ENCODE data around the gene QRICH2.
A peak's percentile ranks its signal among the peaks of the same experiment; 100 is the strongest.

QRICH2 gene

GRCh38 chr17:76279742-76280287 lies 28.3 kb downstream of the QRICH2 start:
- H3K4me1 ChIP-seq (ENCODE audit: control insufficient read depth in 1 of 2, insufficient read depth in 2 of 2, low read length in 2 of 2), result peaks cover 19 to 29% of the 10 kb centered on the region in 2 experiments
- no CpG with 5 or more reads among the region's 15 CpGs for WGBS (ENCODE audit: extremely low coverage, insufficient coverage, insufficient read length)

GRCh38 chr17:76278952-76279741 lies 28.9 kb downstream of the QRICH2 start:
- Histone ChIP-seq H2AK5ac (ENCODE audit: low read length) (no peak overlapping the region), H3K27ac (ENCODE audit: low read depth, low read length) (no peak overlapping the region), H3K18ac (ENCODE audit: low read length) (no peak overlapping the region), H3K27me3 (ENCODE audit: insufficient read depth, low read length) (no peaks in the 10 kb centered on the region), H3K23ac (ENCODE audit: low read length) (no peak overlapping the region), H3K36me3 (ENCODE audit: control insufficient read depth in 1 of 2, insufficient read depth in 2 of 2, low read length in 2 of 2) (no peaks in the 10 kb centered on the region), H3K4me1 (ENCODE audit: control insufficient read depth in 1 of 2, insufficient read depth in 2 of 2, low read length in 2 of 2) (peaks cover 19 to 29% of the 10 kb centered on the region in 2 experiments), H3K4me3 (ENCODE audit: low read depth, low read length) (no peak overlapping the region), H2BK120ac (ENCODE audit: insufficient read depth, low read length, poor library complexity) (no peak overlapping the region), H4K12ac (ENCODE audit: low read depth, low read length) (no peak overlapping the region), H3K9me3 (ENCODE audit: insufficient read depth, low read depth, low read length) (no peaks in the 10 kb centered on the region), H4K8ac (ENCODE audit: low read depth, low read length) (no peak overlapping the region), H3K79me2 (ENCODE audit: control insufficient read depth, insufficient read depth, low read length, poor library complexity) (no peaks in the 10 kb centered on the region), H4K91ac (ENCODE audit: low read depth, low read length) (peak overlapping the region; percentile 10), H3K79me1 (ENCODE audit: low read length) (peaks cover 19% of the 10 kb centered on the region), H3K4me2 (ENCODE audit: low read length) (no peak overlapping the region), H2BK5ac (ENCODE audit: low read depth, low read length, poor library complexity) (no peak overlapping the region), H2BK12ac (ENCODE audit: low read length) (no peak overlapping the region), H2AFZ (ENCODE audit: insufficient read depth, low read length, poor library complexity) (no peak overlapping the region), H3K9ac (ENCODE audit: low read length) (no peak overlapping the region), H3K4ac (ENCODE audit: low read depth, low read length) (no peak overlapping the region), H3K14ac (ENCODE audit: low read length) (no peak overlapping the region)
- no CpG with 5 or more reads among the region's 28 CpGs for WGBS (ENCODE audit: extremely low coverage, insufficient coverage, insufficient read length)
- peak; percentile 91 to 98 for DNase-seq

More at GRCh38 chr17:76279742-76280287, 28.3 kb downstream of the QRICH2 start:
- DNase-seq, result no peak
- no peak overlapping the region for H3K23ac ChIP-seq (ENCODE audit: low read length)
- H2AK5ac ChIP-seq (ENCODE audit: low read length), result no peak overlapping the region
- H4K91ac ChIP-seq (ENCODE audit: low read depth, low read length), result no peak overlapping the region
- peaks cover 19% of the 10 kb centered on the region for H3K79me1 ChIP-seq (ENCODE audit: low read length)
- H4K8ac ChIP-seq (ENCODE audit: low read depth, low read length), result no peak overlapping the region
- no peaks in the 10 kb centered on the region for H3K79me2 ChIP-seq (ENCODE audit: control insufficient read depth, insufficient read depth, low read length, poor library complexity)
- no peak overlapping the region for H2AFZ ChIP-seq (ENCODE audit: insufficient read depth, low read length, poor library complexity)
- H4K12ac ChIP-seq (ENCODE audit: low read depth, low read length), result no peak overlapping the region
- H2BK5ac ChIP-seq (ENCODE audit: low read depth, low read length, poor library complexity), result no peak overlapping the region
- no peak overlapping the region for H3K4me3 ChIP-seq (ENCODE audit: low read depth, low read length)
- H3K4me2 ChIP-seq (ENCODE audit: low read length), result no peak overlapping the region
- no peak overlapping the region for H2BK12ac ChIP-seq (ENCODE audit: low read length)
- no peak overlapping the region for H2BK120ac ChIP-seq (ENCODE audit: insufficient read depth, low read length, poor library complexity)
- H3K27me3 ChIP-seq (ENCODE audit: insufficient read depth, low read length), result no peaks in the 10 kb centered on the region
- H3K18ac ChIP-seq (ENCODE audit: low read length), result no peak overlapping the region
- H3K9me3 ChIP-seq (ENCODE audit: insufficient read depth, low read depth, low read length), result no peaks in the 10 kb centered on the region
- no peak overlapping the region for H3K4ac ChIP-seq (ENCODE audit: low read depth, low read length)
- H3K9ac ChIP-seq (ENCODE audit: low read length), result no peak overlapping the region
- no peaks in the 10 kb centered on the region for H3K36me3 ChIP-seq (ENCODE audit: control insufficient read depth in 1 of 2, insufficient read depth in 2 of 2, low read length in 2 of 2)
- H3K27ac ChIP-seq (ENCODE audit: low read depth, low read length), result no peak overlapping the region
- no peak overlapping the region for H3K14ac ChIP-seq (ENCODE audit: low read length)

- no peak overlapping the region for H3K23ac ChIP-seq (ENCODE audit: low read length)
Measured at GRCh38 chr17:76278268-76278908, 29.7 kb downstream of the QRICH2 start.

GRCh38 chr17:76277300-76278267 lies 30.5 kb downstream of the QRICH2 start:
- H3K79me2 ChIP-seq (ENCODE audit: control insufficient read depth, insufficient read depth, low read length, poor library complexity), result no peaks in the 10 kb centered on the region
- H3K14ac ChIP-seq (ENCODE audit: low read length), result peak overlapping the region; percentile 17
- peaks cover 19% of the 10 kb centered on the region for H3K79me1 ChIP-seq (ENCODE audit: low read length)
- peak overlapping the region; percentile 3 for H2BK120ac ChIP-seq (ENCODE audit: insufficient read depth, low read length, poor library complexity)
- WGBS (ENCODE audit: extremely low coverage, insufficient coverage, insufficient read length), result 100% methylated on average over 5 of the region's 31 CpGs
- no peaks in the 10 kb centered on the region for H3K9me3 ChIP-seq (ENCODE audit: insufficient read depth, low read depth, low read length)
- no peak overlapping the region for H2AFZ ChIP-seq (ENCODE audit: insufficient read depth, low read length, poor library complexity)
- peaks cover 19 to 27% of the 10 kb centered on the region in 2 experiments for H3K4me1 ChIP-seq (ENCODE audit: control insufficient read depth in 1 of 2, insufficient read depth in 2 of 2, low read length in 2 of 2)
- no peaks in the 10 kb centered on the region for H3K36me3 ChIP-seq (ENCODE audit: control insufficient read depth in 1 of 2, insufficient read depth in 2 of 2, low read length in 2 of 2)
- H3K18ac ChIP-seq (ENCODE audit: low read length), result peak overlapping the region; percentile 23
- DNase-seq, result no peak
- H3K4me3 ChIP-seq (ENCODE audit: low read depth, low read length), result peak overlapping the region; percentile 46
- peak overlapping the region; percentile 0 for H2BK12ac ChIP-seq (ENCODE audit: low read length)
- peak overlapping the region; percentile 7 for H2BK5ac ChIP-seq (ENCODE audit: low read depth, low read length, poor library complexity)
- H3K4me2 ChIP-seq (ENCODE audit: low read length), result no peak overlapping the region
- peak overlapping the region; percentile 3 for H4K8ac ChIP-seq (ENCODE audit: low read depth, low read length)
- no peaks in the 10 kb centered on the region for H3K27me3 ChIP-seq (ENCODE audit: insufficient read depth, low read length)
- H4K91ac ChIP-seq (ENCODE audit: low read depth, low read length), result peak overlapping the region; percentile 40
- no peak overlapping the region for H4K12ac ChIP-seq (ENCODE audit: low read depth, low read length)
- H3K27ac ChIP-seq (ENCODE audit: low read depth, low read length), result peak overlapping the region; percentile 13
- no peak overlapping the region for H2AK5ac ChIP-seq (ENCODE audit: low read length)
- H3K23ac ChIP-seq (ENCODE audit: low read length), result peak overlapping the region; percentile 49
- H3K9ac ChIP-seq (ENCODE audit: low read length), result no peak overlapping the region
- H3K4ac ChIP-seq (ENCODE audit: low read depth, low read length), result no peak overlapping the region

More at GRCh38 chr17:76278268-76278908, 29.7 kb downstream of the QRICH2 start:
- Histone ChIP-seq H2BK12ac (ENCODE audit: low read length) (no peak overlapping the region), H3K4me1 (ENCODE audit: control insufficient read depth in 1 of 2, insufficient read depth in 2 of 2, low read length in 2 of 2) (peaks cover 19 to 29% of the 10 kb centered on the region in 2 experiments), H3K9me3 (ENCODE audit: insufficient read depth, low read depth, low read length) (no peaks in the 10 kb centered on the region), H4K12ac (ENCODE audit: low read depth, low read length) (no peak overlapping the region), H2AFZ (ENCODE audit: insufficient read depth, low read length, poor library complexity) (no peak overlapping the region), H3K4me2 (ENCODE audit: low read length) (no peak overlapping the region), H3K79me1 (ENCODE audit: low read length) (peaks cover 19% of the 10 kb centered on the region), H3K4ac (ENCODE audit: low read depth, low read length) (no peak overlapping the region), H3K4me3 (ENCODE audit: low read depth, low read length) (no peak overlapping the region), H3K79me2 (ENCODE audit: control insufficient read depth, insufficient read depth, low read length, poor library complexity) (no peaks in the 10 kb centered on the region), H2BK5ac (ENCODE audit: low read depth, low read length, poor library complexity) (no peak overlapping the region), H4K91ac (ENCODE audit: low read depth, low read length) (peak overlapping the region; percentile 40), H2BK120ac (ENCODE audit: insufficient read depth, low read length, poor library complexity) (peak overlapping the region; percentile 3), H3K27ac (ENCODE audit: low read depth, low read length) (no peak overlapping the region), H4K8ac (ENCODE audit: low read depth, low read length) (no peak overlapping the region), H2AK5ac (ENCODE audit: low read length) (peak overlapping the region; percentile 8), H3K36me3 (ENCODE audit: control insufficient read depth in 1 of 2, insufficient read depth in 2 of 2, low read length in 2 of 2) (no peaks in the 10 kb centered on the region), H3K27me3 (ENCODE audit: insufficient read depth, low read length) (no peaks in the 10 kb centered on the region), H3K14ac (ENCODE audit: low read length) (no peak overlapping the region), H3K9ac (ENCODE audit: low read length) (no peak overlapping the region), H3K18ac (ENCODE audit: low read length) (no peak overlapping the region)
- no CpG with 5 or more reads among the region's 19 CpGs for WGBS (ENCODE audit: extremely low coverage, insufficient coverage, insufficient read length)
- DNase-seq, result peak; percentile 60 to 67

Data from trophoblast cell (in vitro differentiated cells and primary cell).